Loucy (cell line): Measurements from ENCODE around the gene PRSS21.

Experiments used
- H2AFZ ChIP-seq: fragments of 200-600 bp; sonication (generic); 2 replicates; pipeline ENCODE4 v1.6.0; 2016; ENCODE audit warnings: antibody characterized with exemption, mild to moderate bottlenecking, low read length, moderate library complexity
- H3F3A ChIP-seq: fragments of 200-600 bp; 2 replicates; pipeline ENCODE4 v1.6.0; 2016; ENCODE audit warnings: antibody characterized with exemption, low read depth, mild to moderate bottlenecking
- H3K27me3 ChIP-seq: fragments of 200-600 bp; sonication (generic); 2 replicates; pipeline ENCODE4 v1.6.1; 2014; ENCODE audit warnings: low read length, mild to moderate bottlenecking; ENCODE audit not compliant: insufficient read depth, poor library complexity, severe bottlenecking
- H3K36me3 ChIP-seq: fragments of 200-600 bp; sonication (generic); 2 replicates; pipeline ENCODE4 v1.6.1; 2016; ENCODE audit warnings: low read length; ENCODE audit not compliant: insufficient read depth
- H3K4me1 ChIP-seq: fragments of 200-600 bp; sonication (generic); 2 replicates; pipeline ENCODE4 v1.5.1; 2014; ENCODE audit warnings: low read length, mild to moderate bottlenecking; ENCODE audit not compliant: insufficient read depth, poor library complexity, severe bottlenecking
- H3K4me2 ChIP-seq: fragments of 200-600 bp; sonication (generic); 2 replicates; pipeline ENCODE4 v1.6.0; 2014; ENCODE audit warnings: antibody characterized with exemption, low read length, low read depth, mild to moderate bottlenecking; ENCODE audit not compliant: poor library complexity, severe bottlenecking
- H3K4me3 ChIP-seq: fragments of 200-600 bp; sonication (generic); 2 replicates; pipeline ENCODE4 v1.5.1; 2014; ENCODE audit warnings: low read length, mild to moderate bottlenecking, mixed read lengths; ENCODE audit not compliant: poor library complexity, severe bottlenecking
- H3K79me2 ChIP-seq: fragments of 200-600 bp; sonication (generic); 2 replicates; pipeline ENCODE4 v1.6.1; 2014; ENCODE audit warnings: low read length; ENCODE audit not compliant: insufficient read depth
- H3K9ac ChIP-seq: fragments of 200-600 bp; sonication (generic); 2 replicates; pipeline ENCODE4 v1.6.0; 2014; ENCODE audit warnings: mild to moderate bottlenecking, low read depth, low read length, moderate library complexity; ENCODE audit not compliant: poor library complexity, severe bottlenecking
- H3K9me2 ChIP-seq: fragments of 200-600 bp; sonication (generic); replicated peaks from 2 replicates; pipeline ENCODE4 v1.6.1; 2016; ENCODE audit warnings: low read depth, low read length, mixed read lengths
- H3K9me3 ChIP-seq: fragments of 200-600 bp; sonication (generic); 2 replicates; pipeline ENCODE4 v1.6.1; 2014; ENCODE audit warnings: mild to moderate bottlenecking, antibody characterized with exemption, low read length, low read depth; ENCODE audit not compliant: insufficient read depth
- H4K20me1 ChIP-seq: fragments of 200-600 bp; sonication (generic); 2 replicates; pipeline ENCODE4 v1.6.0; 2014; ENCODE audit warnings: antibody characterized with exemption, low read length, mild to moderate bottlenecking; ENCODE audit not compliant: insufficient read depth, poor library complexity, severe bottlenecking
- CTCF ChIP-seq: fragments of 200-600 bp; sonication (generic); conservative IDR thresholded peaks from 2 replicates; pipeline ENCODE4 v1.5.1; 2014; ENCODE audit warnings: mild to moderate bottlenecking, antibody characterized with exemption, low read length
- EZH2phosphoT487 ChIP-seq: fragments of 200-600 bp; IDR thresholded peaks from 2 replicates; pipeline ENCODE4 v1.6.1; 2018; ENCODE audit warnings: antibody characterized with exemption, mild to moderate bottlenecking, moderate library complexity, borderline replicate concordance

PRSS21 gene

GRCh38 chr16:2775131-2775716 is 41.8 kb upstream of the PRSS21 start:
- H3F3A ChIP-seq = no peaks in the 10 kb centered on the region
- peaks cover 3% of the 10 kb centered on the region for H4K20me1 ChIP-seq
- TF ChIP-seq EZH2phosphoT487 (no peak), CTCF (no peak)
- peaks cover 28% of the 10 kb centered on the region for H3K79me2 ChIP-seq
- H3K4me1 ChIP-seq = peaks cover 10% of the 10 kb centered on the region
- H3K4me2 ChIP-seq = peak overlapping the region; percentile 90
- H3K4me3 ChIP-seq = no peak overlapping the region
- peaks cover 19% of the 10 kb centered on the region; the same call in 1 of the 2 replicates for H3K36me3 ChIP-seq
- no peaks in the 10 kb centered on the region for H3K9me2 ChIP-seq
- H2AFZ ChIP-seq = no peak overlapping the region
- peak overlapping the region; percentile 73 for H3K9ac ChIP-seq
- H3K9me3 ChIP-seq = no peaks in the 10 kb centered on the region
- no peaks in the 10 kb centered on the region for H3K27me3 ChIP-seq

GRCh38 chr16:2775765-2776499 is 41.1 kb upstream of the PRSS21 start:
- H3K4me1 ChIP-seq = peaks cover 10% of the 10 kb centered on the region

GRCh38 chr16:2776500-2777139 is 40.4 kb upstream of the PRSS21 start:
- H3K9me2 ChIP-seq = no peaks in the 10 kb centered on the region
- peaks cover 5% of the 10 kb centered on the region; the same call in 1 of the 2 replicates for H3K36me3 ChIP-seq
- peak overlapping the region; percentile 73 for H3K9ac ChIP-seq
- no peaks in the 10 kb centered on the region for H3K9me3 ChIP-seq
- no peaks in the 10 kb centered on the region for H4K20me1 ChIP-seq
- H3K4me3 ChIP-seq = peak overlapping the region; percentile 84
- H3K4me1 ChIP-seq = peaks cover 10% of the 10 kb centered on the region
- no peak for TF ChIP-seq CTCF
- no peak for TF ChIP-seq EZH2phosphoT487
- no peak overlapping the region for H2AFZ ChIP-seq
- H3F3A ChIP-seq = no peaks in the 10 kb centered on the region
- peak overlapping the region; percentile 90 for H3K4me2 ChIP-seq
- H3K79me2 ChIP-seq = peaks cover 28% of the 10 kb centered on the region
- no peaks in the 10 kb centered on the region for H3K27me3 ChIP-seq

More at GRCh38 chr16:2775765-2776499, 41.1 kb upstream of the PRSS21 start:
- peaks cover 12% of the 10 kb centered on the region; the same call in 1 of the 2 replicates for H3K36me3 ChIP-seq
- peak overlapping the region; percentile 90 for H3K4me2 ChIP-seq
- no peaks in the 10 kb centered on the region for H3K27me3 ChIP-seq
- peak overlapping the region; percentile 84 for H3K4me3 ChIP-seq
- H3F3A ChIP-seq = no peaks in the 10 kb centered on the region
- H3K9me3 ChIP-seq = no peaks in the 10 kb centered on the region
- H2AFZ ChIP-seq = no peak overlapping the region
- no peaks in the 10 kb centered on the region for H3K9me2 ChIP-seq
- H4K20me1 ChIP-seq = peaks cover under 1% of the 10 kb centered on the region
- H3K79me2 ChIP-seq = peaks cover 28% of the 10 kb centered on the region
- H3K9ac ChIP-seq = peak overlapping the region; percentile 73
- TF ChIP-seq CTCF = no peak
- TF ChIP-seq EZH2phosphoT487 = no peak
